Right atrium auricular region (tissue), 2 donors: ENCODE data around the gene HAVCR2. TPM values are rescaled to one million over a fixed set of nuclear protein-coding genes. Genes with fewer than 3 reads are reported as not detected.

Source experiments
- DNase-seq: peaks from one replicate; pipeline ENCODE4 v3.0.0-alpha.2; 2019; ENCODE audit warnings: low spot score
- H3K27ac ChIP-seq, 2 donors: fragments of 200-600 bp; sonication (generic); 1 replicate in 1 of 2; 2 replicates in 1 of 2; pipeline ENCODE4 v1.5.1; 2016 to 2019
- H3K27me3 ChIP-seq, 2 donors: fragments of 200-600 bp; sonication (generic); one replicate each; pipeline versions ENCODE4 v1.5.1 to v1.6.0; 2017 to 2019
- H3K36me3 ChIP-seq: fragments of 200-600 bp; sonication (generic); one replicate; pipeline ENCODE4 v1.5.1; 2016
- H3K4me1 ChIP-seq, 2 donors: fragments of 200-600 bp; sonication (generic); one replicate each; pipeline versions ENCODE4 v1.5.1 to v1.6.0; 2017 to 2019
- H3K4me3 ChIP-seq, 2 donors: fragments of 200-600 bp; sonication (generic); 1 replicate in 1 of 2; 2 replicates in 1 of 2; pipeline ENCODE4 v1.5.1; 2017 to 2019; ENCODE audit warnings: mild to moderate bottlenecking in 1 of 2, moderate library complexity in 1 of 2
- H3K9me3 ChIP-seq, 2 donors: fragments of 200-600 bp; sonication (generic); one replicate each; pipeline ENCODE4 v1.5.1; 2019
- CTCF ChIP-seq, 2 donors: fragments of 200-600 bp; sonication (generic); IDR thresholded peaks; one replicate each; pipeline ENCODE4 v1.5.1; 2019; ENCODE audit warnings: antibody characterized with exemption in 2 of 2
- total RNA-seq, 2 donors: library from RNA; depleted of rRNA; stranded (reverse); fragments of >200 nt; gene quantifications; one replicate each; pipeline ENCODE4 v1.1.0, GENCODE V29; 2016

The HAVCR2 gene
- total RNA-seq, 2 donors from 2014 or later: 1.8 to 3.7 TPM

- no peaks in the 10 kb centered on the region for H3K27me3 ChIP-seq
- no peaks in the 10 kb centered on the region for H3K4me1 ChIP-seq
- DNase-seq: no peak
- no peaks in the 10 kb centered on the region for H3K36me3 ChIP-seq
- H3K4me3 ChIP-seq: no peak overlapping the region
- TF ChIP-seq CTCF (IDR thresholded peaks at IDR 0.05): no peak
- no peaks in the 10 kb centered on the region for H3K9me3 ChIP-seq
- H3K27ac ChIP-seq: no peak overlapping the region
Measured at GRCh38 chr5:157068785-157069184, 40.1 kb downstream of the HAVCR2 start.

- no peaks in the 10 kb centered on the region for H3K27me3 ChIP-seq
Measured at GRCh38 chr5:157068339-157068738, 40.5 kb downstream of the HAVCR2 start.

DNA sequence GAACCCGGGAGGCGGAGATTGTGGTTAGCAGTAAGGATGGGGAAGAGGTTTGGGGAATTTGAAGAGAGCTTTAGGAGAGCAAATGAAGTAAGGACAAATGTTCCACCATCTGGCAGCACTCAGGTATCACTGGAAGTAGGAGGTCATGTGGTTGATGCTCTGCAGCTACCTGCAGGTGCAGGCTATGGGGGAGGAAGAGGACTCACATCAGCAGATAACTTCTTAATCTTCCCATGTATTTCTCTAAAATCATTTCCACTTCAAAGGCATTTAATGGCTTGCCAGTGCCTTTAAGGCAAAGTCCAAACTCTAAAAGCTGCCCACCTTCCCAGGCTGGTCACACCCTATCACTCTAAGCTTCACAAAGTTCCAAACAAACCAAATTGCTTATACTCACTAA is 41.8 kb downstream of the HAVCR2 start:
- H3K27ac ChIP-seq: no peak overlapping the region
- H3K27me3 ChIP-seq: no peaks in the 10 kb centered on the region
- H3K9me3 ChIP-seq: no peaks in the 10 kb centered on the region
- H3K4me1 ChIP-seq: no peaks in the 10 kb centered on the region
- H3K36me3 ChIP-seq: no peaks in the 10 kb centered on the region
- no peak for DNase-seq
- TF ChIP-seq CTCF (IDR thresholded peaks at IDR 0.05): no peak
- H3K4me3 ChIP-seq: no peak overlapping the region

More at GRCh38 chr5:157068339-157068738, 40.5 kb downstream of the HAVCR2 start:
- no peak for DNase-seq
- Histone ChIP-seq H3K9me3 (no peaks in the 10 kb centered on the region), H3K4me3 (no peak overlapping the region), H3K36me3 (no peaks in the 10 kb centered on the region), H3K4me1 (no peaks in the 10 kb centered on the region), H3K27ac (no peak overlapping the region)
- no peak for TF ChIP-seq CTCF (IDR thresholded peaks at IDR 0.05)

DNA sequence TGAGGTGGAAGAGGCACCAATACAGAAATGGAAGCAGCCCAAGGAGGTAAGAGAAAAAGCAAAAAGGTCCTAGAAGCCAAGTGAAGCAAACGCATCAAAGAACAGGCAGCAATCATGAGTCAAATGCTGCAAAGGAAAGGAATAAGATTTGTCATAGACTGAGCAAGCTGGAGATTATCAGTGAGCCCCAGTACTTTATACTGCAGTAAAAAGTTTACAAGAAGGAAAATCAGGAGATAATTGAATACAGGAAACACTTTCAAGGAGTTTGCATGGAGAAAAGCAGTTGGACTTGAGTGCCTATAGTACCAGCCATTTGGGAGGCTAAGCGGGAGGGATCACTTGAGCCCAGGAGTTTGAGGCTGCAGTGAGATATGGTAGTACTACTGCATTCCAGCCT is 42.8 kb downstream of the HAVCR2 start:
- no peaks in the 10 kb centered on the region for H3K4me1 ChIP-seq
- H3K27me3 ChIP-seq: no peaks in the 10 kb centered on the region
- no peaks in the 10 kb centered on the region for H3K36me3 ChIP-seq
- H3K9me3 ChIP-seq: no peaks in the 10 kb centered on the region
- H3K27ac ChIP-seq: no peak overlapping the region
- no peak overlapping the region for H3K4me3 ChIP-seq
- no peak for TF ChIP-seq CTCF (IDR thresholded peaks at IDR 0.05)
- DNase-seq: no peak

DNA sequence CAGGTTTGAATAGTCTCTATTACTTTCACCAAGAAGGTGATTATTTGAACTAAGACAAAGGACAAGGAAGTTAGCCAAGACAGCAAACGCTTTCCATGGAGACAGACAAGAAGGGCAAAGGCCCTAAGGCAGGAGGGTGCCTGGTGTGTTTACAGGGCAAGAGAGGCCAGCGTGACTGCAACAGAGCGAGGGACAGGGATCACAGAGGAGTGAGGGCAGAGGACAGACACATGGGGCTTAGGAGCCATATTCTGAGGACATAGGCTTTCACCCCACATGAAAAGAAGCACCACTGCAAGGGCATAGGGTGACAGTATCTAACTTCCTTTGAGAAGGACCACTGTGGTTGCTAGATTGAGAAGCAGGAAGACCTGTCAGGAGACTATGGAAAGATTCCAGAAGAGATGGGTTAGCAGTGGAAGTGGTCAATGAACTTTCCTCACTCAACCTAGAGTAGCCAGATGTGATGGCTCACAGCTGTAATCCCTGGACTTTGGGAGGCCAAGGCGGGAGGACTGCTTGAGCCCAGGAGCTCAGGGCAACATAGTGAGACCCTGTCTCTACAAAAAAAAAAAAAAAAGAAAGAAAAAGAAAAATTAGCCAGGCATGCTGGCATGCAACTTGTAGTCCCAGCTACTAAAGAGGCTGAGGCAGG is 44.9 kb downstream of the HAVCR2 start:
- Histone ChIP-seq H3K4me3 (no peak overlapping the region), H3K36me3 (no peaks in the 10 kb centered on the region), H3K27ac (no peak overlapping the region), H3K4me1 (no peaks in the 10 kb centered on the region), H3K9me3 (no peaks in the 10 kb centered on the region), H3K27me3 (no peaks in the 10 kb centered on the region)
- no peak for DNase-seq
- TF ChIP-seq CTCF (IDR thresholded peaks at IDR 0.05): no peak

DNA sequence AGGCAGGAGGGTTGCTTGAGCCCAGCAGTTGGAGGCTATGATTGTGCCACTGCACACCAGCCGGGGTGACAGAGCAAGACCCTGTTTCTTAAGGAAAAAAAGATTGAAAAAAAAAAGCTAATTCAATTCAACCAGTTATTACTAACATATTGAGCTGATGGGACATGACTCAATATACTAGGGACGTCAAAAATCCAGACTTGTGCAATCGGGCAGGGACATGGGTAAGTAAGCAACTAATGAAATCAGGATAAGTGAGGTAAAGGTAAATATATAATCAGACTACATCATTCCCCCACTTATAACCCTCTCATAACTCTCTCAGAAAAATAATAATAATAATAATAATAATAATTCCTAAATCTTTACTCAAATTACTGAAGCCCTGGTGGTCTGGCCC is 49.0 kb downstream of the HAVCR2 start:
- Histone ChIP-seq H3K4me3 (no peak overlapping the region), H3K4me1 (no peaks in the 10 kb centered on the region), H3K36me3 (no peaks in the 10 kb centered on the region), H3K27ac (no peak overlapping the region), H3K9me3 (no peaks in the 10 kb centered on the region), H3K27me3 (no peaks in the 10 kb centered on the region)
- no peak for DNase-seq
- TF ChIP-seq CTCF (IDR thresholded peaks at IDR 0.05): no peak
